Mucosa of gallbladder (tissue), 1 donor: ENCODE data around the gene RNF44. TPM values are rescaled to one million over a fixed set of nuclear protein-coding genes. Genes with fewer than 3 reads are reported as not detected.
"Not testable (repeated sequence)": the region's sequence is repeated elsewhere in the genome, so short reads cannot be mapped to it uniquely, and the experiment has no call there.

ENCODE experiments used
- DNase-seq: peaks from one replicate; pipeline ENCODE4 v3.0.0-alpha.2; 2020; ENCODE audit warnings: low spot score
- total RNA-seq: library from RNA; stranded (reverse); gene quantifications from one replicate; pipeline ENCODE4 v1.2.1, GENCODE V29; 2021
- donor health status: DM: no; HTN: no; CAD: no.

The RNF44 gene
- total RNA-seq, 1 donor from 2014 or later, result 74.9 TPM

DNA sequence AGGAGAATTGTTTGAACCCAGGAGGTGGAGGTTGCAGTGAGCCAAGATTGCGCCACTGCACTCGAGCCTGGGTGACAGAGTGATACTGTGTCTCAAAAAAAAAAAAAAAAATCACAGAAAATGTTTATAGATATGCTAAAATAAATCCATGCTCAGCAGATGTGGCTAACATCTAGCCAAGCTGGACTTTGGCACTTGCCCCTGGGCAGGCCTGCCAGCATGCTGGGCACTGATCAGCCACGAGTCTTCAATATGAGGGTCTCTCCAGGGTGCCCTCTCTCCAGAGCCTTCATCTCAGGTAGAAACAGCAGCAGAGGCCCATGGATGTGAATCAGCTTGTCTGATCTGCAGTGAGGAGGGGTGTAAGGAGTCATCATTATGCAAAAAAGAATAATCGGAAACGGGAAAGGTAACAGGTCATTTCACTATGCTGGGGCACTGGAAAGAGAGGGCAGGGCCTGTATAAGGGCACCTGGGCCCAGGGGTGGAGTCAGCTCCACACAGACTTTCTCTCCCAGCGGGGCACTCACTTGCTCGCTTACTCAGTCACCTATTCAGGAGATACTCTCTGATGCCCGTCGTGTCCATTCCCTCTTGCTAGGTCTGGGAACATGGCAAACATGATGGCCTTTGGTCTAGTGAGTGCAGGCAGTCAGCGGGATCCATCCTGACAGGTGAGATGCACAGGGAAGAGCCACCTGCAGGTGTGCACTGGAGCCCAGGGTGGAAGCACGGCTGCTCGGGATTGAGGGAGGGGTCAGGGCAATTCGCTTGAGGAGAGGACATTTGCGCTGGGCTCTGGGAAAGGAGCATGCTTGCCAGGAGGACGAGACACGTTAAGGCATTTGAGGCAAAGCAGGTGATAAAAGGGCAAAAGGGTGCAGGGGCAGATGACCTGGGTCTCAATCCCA is 17.1 kb downstream of the RNF44 start:
- no peak for DNase-seq

DNA sequence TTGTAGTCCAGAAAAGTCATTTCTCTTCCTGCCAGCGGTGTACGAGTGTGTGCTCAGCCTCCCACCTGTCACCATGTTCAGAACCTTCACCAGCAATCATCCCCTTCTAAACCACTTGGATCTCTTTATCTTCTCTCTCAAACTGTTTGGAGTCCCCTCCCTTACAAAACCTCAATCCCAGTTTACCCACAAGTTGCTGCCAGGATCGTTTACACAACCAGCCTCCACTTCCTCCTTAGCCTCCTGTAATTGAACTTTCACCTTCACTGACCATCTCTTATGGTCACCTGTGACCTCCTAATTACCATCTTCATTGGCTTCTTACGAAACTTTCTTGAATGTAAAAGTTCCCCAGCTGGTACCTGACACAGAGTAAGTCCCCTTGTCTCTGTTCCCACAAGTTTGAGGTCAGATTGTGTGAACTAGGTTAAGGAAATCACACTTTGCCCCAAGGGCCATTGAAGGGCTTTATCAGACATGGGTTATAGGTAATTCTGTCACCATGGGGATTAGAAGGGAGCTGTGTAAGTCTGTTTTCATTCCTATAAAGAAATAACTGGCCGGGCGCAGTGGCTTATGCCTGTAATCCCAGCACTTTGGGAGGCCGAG is 20.0 kb downstream of the RNF44 start:
- no peak for DNase-seq

DNA sequence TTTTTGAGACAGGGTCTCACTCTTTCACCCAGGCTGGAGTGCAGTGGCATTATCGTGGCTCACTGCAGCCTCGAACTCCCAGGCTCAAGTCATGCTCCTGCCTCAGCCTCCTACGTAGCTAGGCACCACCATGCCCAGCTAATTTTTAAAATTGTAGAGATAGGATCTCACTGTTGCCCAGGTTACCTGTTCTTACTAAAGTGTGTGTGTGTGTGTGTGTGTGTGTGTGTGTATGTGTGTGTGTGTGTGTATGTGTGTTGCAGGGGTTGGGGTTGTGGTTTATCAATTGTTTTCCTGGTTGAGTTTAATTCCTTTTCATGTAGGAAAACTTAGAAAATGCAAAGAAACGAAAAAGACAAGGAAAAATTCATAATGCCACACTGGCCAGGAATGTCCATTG is 21.8 kb downstream of the RNF44 start:
- DNase-seq, result no peak

DNA sequence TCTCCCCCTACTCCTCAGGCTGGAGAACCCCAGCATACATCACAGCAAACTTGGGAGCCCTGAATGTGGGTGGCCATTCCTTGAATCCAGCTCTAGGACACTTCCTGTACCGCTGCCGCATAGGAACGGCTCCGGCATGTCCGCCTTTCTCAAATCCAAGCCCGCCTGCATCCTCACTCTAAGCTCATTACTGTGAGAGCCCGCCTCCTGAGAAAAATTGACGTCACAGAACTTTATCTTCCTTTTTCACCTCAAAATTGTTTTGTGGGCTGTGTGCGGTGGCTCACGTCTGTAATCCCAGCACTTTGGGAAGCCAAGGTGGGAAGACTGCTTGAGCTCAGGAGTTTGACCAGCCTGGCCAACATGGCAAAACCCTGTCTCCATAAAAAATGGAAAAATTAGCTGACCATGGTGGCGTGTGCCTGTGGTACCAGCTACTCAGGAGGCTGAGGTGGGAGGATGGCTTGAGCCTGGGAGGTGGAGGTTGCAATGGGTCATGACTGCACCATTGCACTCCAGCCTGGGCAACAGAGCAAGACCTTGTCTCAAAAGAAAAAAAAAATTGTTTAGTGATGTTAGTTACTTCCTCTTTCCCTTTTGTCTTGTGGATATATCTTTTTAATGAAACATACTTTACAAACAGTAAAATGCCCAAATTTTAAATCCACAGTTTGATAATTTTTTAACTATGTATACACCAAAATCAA is 22.8 kb downstream of the RNF44 start:
- no peak for DNase-seq

DNA sequence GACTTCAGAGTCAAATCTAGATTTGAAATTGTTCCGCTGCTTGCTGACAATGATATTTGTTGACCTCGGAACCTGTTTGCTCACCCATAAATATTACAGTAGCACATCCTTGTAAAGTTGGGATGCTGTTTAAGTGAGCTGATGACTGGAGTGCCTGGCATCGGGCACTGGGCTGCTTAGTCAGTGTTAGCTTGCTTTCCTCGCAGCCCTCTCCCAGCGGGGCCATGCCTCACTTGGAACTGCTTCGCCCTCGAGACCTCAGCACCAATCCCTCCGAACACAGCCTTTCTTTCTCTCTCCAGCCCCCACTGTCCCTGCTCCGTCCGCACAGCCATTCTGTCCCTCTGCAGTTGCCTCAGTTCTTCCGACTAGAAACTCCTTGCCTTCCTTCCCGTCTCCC is 23.4 kb downstream of the RNF44 start:
- no peak for DNase-seq

DNA sequence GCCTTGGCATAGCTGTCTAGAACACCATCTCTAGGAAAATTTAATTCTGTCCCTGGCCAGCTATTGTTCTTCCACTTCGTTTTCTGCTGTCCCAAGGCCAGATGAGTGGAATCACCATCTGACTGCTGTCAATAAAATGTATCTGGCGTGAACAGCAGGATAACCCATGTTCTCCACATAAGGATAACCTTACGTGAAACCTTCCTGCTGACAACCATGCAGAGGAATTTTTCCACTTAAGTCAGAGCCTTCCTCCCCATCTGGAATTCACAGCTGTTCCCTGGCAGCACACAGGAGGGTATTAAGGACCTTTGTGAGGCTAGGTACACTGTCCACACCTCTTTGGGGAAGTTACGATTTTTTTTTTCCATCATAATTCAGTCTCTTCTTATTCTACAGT is 28.6 kb downstream of the RNF44 start:
- no peak for DNase-seq

GRCh38 chr5:176507911-176508310 is 29.3 kb downstream of the RNF44 start:
- DNase-seq, result no peak

GRCh38 chr5:176503496-176503895 is 33.7 kb downstream of the RNF44 start:
- DNase-seq, result no peak

DNA sequence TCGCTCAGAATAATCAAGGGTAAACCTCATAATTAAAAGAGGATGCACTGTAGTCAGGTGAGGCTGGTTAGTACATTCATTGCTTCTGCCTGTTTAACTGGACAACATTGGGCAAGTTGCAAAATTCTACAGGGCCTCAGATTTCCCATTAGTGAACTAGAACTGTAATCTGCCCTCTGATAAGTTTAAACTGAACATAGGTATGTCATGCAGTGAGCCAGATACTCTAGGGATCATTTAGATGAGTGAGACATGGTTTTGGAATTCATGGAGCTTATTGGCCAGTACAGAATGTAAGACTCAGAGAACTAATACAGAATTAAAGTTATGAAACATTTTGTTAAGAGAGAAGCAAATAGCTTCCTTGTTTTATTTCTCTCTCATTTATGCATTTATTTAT is 35.9 kb downstream of the RNF44 start:
- no peak for DNase-seq

GRCh38 chr5:176500511-176500910 is 36.7 kb downstream of the RNF44 start:
- DNase-seq, result no peak

DNA sequence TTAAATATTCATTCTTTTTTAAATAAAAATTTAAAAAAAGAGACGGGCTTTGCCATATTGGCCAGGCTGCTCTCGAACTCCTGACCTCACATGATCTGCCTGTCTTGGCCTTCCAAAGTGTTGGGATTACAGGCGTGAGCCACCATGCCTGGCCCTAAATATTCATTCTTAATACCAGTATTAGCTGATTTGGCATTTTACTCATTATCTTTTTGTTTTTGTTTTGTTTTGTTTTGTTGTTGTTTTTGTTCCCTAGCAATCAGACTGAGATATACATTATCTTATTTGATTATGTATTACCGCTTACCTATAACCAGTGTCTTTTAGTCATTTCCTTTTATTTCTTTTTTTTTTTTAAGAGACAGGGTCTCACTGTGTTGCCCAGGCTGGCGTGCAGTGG is 37.9 kb downstream of the RNF44 start:
- no peak for DNase-seq

- no peak for DNase-seq
These were observed 39.4 kb downstream of the RNF44 start for GRCh38 chr5:176497852-176498251.

- no peak for DNase-seq
These were observed 44.8 kb downstream of the RNF44 start for GRCh38 chr5:176492431-176492830.

DNA sequence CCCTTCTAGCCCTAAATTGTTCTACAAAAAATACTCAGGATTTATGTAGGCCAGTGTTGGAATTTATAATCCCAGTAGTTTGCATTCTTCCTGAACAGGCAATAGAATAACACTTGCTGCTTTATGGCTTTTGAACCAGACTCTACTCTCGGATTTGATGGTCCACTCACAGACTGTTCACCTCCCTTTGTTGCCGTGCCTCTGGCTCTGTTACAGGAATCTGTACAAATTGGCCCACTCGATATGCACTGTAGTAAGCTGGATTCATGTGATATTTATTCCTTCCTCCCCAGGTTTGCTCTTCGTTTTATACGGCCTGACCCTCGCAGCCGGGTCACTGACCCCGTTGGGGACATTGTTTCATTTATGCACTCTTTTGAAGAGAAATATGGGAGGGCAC is 45.3 kb downstream of the RNF44 start:
- no peak for DNase-seq

DNA sequence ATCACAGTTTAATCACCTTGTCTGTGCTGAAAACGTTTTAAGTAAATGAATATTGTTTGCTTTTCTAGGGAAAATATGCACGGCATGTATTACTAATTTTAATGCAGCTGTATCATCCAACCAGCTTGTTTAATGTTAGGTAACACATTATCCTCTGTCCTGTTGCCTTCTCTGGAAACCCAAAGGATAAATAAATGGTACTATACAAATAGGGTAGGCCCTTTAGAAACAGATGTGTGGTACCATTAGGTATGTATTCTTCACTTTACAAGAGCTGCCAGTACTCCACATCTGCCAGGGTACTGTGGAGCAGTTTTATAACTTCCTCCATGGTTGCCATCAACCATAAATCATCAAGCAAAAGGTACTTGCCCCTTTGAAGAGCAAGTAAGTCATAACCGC is 46.1 kb downstream of the RNF44 start:
- no peak for DNase-seq

GRCh38 chr5:176490301-176490700 is 46.9 kb downstream of the RNF44 start:
- DNase-seq, result no peak

DNA sequence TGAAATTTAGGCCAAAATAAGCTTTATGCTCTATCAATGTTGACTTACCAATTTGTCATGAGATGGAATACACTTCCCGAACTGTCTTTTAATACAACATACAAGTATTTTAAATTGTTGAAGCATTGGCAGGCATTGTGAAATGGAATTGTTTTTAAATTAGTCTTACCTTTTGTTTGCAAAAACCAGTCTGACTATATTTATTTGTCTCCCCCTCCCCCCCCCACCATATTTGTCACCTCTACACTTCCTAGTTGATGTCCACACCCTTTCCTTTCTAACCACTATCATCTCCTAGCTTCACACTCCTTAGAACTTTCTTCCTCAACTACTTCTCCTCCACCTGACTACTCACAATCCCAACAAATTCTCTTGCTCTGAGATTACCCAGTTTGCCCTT is 48.1 kb downstream of the RNF44 start:
- no peak for DNase-seq

- not testable (repeated sequence) for DNase-seq
These were observed 50.0 kb downstream of the RNF44 start for GRCh38 chr5:176487160-176487559.

DNA sequence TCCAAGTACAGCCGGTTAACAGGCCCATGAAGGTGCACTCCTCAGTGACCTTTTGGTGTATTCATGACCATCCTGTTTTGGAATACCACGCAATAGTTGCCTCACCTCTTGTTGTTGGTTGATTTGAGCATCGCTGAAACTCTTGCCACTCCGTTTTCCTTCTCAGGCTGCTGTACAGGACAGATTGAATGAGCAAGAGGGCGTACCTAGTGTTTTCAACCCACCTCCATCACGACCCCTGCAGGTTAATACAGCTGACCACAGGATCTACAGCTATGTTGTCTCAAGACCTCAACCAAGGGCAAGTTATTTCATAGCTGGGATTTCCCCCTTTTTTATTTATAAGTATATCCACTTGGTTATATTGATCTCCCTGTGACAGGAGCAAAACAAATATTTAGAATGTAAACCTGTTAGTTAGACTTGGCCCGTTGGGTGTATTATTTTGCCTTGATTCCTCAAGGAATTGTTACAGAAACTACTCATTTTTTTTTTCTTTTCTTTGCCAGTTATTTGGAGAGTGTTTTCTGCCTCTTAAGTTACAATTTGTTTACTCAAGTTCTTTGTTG is 50.9 kb downstream of the RNF44 start:
- DNase-seq, result no peak

- no peak for DNase-seq
These were observed 52.0 kb downstream of the RNF44 start for GRCh38 chr5:176485176-176485575.

DNA sequence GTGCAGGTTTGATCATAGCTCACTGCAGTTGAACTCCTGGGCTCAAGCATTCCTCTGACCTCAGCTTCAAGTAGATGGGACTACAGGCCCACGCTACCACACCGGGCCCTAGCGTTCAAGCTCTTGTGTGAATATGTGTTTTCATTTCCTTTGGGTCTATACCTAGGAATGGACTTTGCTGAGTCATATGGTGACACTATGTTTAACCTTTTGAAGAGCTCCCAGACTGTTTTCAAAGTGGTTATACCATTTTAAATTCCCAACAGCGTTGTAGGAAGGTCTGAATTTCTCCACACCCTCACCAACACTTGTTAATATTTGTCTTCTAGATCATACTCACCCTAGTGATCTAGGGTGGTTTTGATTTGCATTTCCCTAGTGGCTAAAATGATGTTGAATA is 55.5 kb downstream of the RNF44 start:
- DNase-seq, result no peak
